Epidermal melanocyte (primary cell): ENCODE data around the gene ANKS1B.
"Not testable (repeated sequence)": the region's sequence is repeated elsewhere in the genome, so short reads cannot be mapped to it uniquely, and the experiment has no call there.

Experiments
- DNase-seq: peaks from one replicate; pipeline ENCODE4 v3.0.0; 2011; ENCODE audit warnings: low spot score; ENCODE audit not compliant: insufficient read length

ANKS1B gene

DNA sequence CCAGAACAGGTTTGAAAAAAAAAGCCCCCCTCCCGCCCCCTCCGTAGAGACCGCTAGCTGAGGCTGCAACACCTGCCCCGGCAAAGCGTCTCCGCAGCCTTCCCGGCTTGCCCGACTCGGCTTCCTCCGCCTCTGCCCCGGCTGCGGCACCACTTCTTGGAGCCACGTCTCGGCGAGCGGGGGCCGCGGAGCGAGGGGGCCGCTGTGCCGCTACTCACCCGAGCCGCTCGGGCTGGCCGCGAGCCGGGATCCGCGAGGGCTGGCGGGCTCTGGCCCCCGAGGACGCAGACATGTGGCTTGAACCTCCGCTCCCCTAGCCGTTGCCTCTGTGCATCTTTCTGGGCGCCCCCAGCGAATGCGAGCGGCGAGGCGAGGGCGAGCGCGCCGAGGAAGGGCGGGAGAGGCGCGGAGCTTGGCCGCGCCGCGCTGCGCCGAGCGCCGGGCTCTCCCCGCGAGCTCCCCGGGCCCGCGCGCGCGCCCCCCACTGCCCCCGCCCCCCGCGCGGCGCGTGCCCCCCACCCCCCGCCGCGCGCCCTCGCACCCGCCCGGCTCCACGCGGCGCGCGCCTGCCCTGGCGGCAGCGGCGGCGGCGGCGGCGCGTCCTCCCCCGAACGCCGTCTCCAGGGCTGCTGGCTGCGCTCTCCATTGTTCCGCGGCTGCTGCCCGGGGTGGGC, 1090.2 kb downstream of the ANKS1B start:
- no peak for DNase-seq

DNA sequence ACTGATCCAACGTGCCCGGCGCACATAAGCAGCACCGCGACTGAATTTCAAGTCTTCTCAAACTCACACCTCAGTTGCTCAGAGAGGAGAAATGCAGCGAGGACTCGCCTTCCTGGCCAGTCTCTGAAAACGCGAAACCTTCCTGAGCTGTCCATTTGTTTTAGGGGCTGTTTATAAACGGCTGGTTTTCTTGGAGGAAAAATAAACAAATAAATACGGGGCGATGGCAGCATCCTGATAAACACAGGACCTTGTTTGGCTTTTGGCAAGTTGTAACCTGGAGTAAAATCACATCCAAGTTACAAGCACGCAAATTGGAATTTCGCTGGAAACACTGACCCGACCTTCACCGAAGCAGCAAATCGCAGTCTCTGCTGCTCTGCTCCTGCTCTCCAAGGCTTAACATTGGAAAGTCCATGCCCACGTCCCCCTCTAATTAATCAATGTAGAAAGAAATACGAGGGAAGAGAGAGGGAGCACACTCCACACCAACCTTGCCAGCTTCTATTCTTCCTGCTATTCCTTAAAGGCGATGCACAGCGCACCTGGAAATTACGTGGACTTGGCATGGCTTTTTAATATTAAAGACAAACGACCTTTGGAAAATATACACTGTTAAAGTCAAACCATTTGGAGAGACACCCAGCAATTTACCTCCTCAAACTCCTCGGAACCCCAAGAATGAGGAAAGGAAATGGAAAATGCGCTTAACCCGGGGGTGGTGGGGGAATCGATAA, 1090.9 kb downstream of the ANKS1B start:
- DNase-seq: no peak

DNA sequence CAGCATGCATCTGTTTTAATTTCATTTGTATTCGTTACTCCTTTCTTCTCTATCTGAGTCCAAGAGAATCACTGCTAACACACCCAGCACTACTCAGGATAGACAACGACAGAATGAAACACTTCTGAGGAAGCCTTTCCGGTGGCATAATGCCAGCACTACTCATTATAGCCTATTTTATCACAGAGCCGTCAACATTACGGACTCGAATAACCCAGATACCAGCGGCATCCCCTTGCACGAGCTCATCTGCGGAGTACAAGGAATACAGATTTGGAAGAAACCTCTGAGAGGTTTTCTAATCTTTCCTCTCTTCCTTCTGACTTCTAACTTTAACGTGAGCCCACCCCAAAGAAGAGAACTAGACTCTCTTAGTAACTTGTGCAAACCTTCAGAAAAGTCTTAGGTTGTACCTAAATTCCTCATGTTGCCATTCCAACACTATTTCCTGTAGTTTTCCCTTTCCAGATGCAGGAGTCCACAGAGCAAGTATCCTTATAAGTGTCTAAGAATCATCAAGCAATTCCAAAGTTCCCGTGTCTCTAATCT, 1091.5 kb downstream of the ANKS1B start:
- DNase-seq: no peak

DNA sequence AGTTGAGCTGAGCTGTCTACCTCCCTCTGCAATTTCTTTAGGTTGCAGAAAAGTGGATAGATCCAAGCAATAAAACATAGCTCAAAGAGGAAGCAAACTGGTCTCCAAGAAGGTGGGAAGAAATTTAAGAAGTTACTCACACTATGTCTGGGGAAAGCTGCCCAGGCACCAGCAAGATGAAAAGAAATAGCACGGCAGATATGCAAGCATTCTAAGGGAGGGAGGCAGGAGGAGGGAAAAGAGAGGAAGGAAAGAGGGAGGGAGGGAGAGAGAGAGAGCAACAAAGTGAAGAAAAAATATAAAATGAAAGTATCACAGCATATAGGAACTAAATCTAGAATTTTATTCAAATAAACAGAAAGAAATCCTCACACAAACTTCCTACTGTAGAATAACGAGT, 1099.0 kb downstream of the ANKS1B start:
- DNase-seq: no peak

DNA sequence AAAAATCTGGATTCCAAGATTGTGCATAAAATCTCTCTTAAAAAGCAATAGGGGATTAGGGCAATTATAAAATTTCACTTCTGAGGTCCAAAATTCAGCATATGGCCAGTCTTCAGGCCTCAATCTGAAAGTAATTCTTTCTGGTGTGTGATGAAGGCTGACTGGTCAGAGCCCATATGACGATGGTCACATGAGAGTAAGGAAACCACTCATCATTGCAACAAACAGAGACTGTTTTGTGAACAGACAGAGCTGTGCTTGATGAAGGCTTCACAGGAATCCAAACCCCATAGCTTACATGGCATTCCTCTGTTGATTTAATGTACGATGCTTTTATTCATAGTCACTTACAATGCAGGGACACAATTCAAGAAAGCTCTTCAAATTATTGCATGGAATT, 1101.5 kb downstream of the ANKS1B start:
- DNase-seq: peak; percentile 75

GRCh38 chr12:98882526-98882925, 1102.2 kb downstream of the ANKS1B start:
- DNase-seq: no peak

DNA sequence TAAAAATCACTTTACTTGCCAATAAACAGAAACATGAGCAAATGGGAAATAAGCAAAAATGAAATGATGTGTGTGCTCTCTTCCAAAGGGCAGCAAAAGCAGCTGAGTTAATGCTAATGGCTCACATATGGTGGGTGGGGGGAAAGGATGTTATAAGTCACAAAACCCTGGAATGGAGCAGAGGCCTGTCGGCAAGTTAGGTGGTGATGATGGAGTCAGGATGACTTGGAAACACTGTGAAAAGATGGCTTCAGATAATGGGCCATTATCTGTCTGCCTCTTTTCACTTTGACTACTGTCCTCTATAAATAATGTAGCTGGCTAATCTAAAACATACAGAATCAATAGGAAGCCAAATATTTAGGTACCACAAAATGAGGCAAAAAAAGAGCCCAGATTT, 1111.0 kb downstream of the ANKS1B start:
- no peak for DNase-seq

DNA sequence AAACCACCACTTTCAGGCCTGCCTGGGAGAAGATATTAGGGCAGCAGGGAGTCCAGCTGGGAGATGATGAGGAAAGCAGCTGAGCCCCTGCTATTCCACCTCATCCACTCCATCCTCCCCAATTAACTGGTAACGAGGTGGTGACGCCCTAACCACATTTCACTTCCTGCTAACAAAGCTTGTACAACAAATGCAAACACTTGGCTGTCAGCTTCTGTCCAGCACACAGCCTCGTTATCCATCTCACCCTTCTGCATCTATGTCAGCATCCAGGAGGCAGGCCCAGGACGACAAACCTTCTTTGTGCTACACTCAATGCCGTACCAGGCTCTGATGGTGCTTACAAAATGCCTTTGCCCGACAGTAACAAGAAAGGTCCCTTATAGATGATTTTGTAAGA, 1114.2 kb downstream of the ANKS1B start:
- no peak for DNase-seq

DNA sequence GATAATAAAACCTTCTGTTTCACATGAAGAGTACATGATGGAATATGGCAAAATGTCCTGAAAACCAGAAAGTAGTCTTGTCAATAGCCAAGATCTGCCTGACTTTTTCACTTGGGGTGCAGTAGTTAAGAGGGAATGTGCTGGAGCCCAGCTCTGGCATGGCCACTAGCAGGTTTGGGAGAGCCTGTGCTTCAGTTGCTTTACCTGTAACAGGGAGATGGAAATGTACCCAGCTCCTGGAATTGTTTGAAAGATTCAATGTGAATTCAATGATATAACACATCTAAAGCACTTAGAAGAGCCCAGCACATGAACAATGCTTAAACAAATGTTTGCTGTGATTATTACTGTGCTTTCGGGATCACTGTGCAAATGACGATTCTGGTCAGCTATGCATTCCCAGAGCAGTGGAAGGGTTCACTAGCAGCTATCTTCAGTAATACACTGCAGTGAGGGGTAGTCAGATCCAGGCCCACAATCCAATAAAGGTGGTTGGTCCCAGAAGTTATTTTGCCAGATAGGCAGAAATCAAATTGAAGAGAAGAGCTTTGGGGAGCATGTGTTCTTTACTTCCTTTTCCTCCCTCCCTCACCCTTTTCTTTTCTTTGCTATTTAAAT, 1114.7 kb downstream of the ANKS1B start:
- DNase-seq: no peak

GRCh38 chr12:98868538-98868937, 1116.2 kb downstream of the ANKS1B start:
- no peak for DNase-seq

DNA sequence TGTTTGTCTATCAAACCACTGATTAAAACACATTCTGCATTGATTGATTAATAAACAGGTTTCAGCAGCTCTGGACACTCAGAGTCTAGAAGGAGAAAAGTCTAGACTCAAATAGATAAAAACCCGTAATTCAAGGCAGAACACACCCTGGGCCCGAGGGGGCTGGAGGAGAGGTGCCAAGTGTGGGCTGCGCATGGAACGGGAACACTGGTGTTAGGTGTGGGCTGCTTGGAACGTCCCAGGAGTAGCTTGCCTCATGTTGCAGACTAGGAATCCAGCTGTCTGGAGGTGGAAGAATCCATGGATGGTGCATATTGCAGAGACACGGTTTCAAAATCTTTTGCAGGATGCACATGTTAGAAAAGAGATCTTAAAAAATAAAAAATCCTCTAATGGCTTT, 1116.7 kb downstream of the ANKS1B start:
- no peak for DNase-seq

GRCh38 chr12:98864363-98864762, 1120.4 kb downstream of the ANKS1B start:
- no peak for DNase-seq

- DNase-seq: no peak
Observed at GRCh38 chr12:98863167-98863566, 1121.6 kb downstream of the ANKS1B start.

- no peak for DNase-seq
Observed at GRCh38 chr12:98861251-98861650, 1123.5 kb downstream of the ANKS1B start.

GRCh38 chr12:98856897-98857540, 1127.7 kb downstream of the ANKS1B start:
- DNase-seq: no peak

- DNase-seq: no peak
Observed at GRCh38 chr12:98852181-98852580, 1132.6 kb downstream of the ANKS1B start.

DNA sequence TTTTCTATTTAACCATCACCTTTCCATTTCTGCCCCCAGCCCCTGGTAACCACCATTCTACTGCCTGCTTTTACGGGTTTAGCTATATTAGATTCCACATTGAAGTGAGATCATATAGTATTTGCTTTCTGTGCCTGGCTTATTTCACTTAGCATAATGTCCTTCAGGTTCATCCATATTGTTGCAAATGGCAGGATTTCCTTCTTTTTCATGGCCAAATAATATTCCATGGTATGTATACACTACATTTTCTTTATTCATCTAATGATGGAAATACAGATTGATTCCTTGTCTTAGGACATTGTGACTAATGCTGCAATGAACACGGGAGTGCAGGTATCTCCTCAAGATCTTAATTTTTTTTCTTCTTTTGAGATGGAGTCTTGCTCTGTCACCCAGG, 1137.5 kb downstream of the ANKS1B start:
- DNase-seq: no peak

DNA sequence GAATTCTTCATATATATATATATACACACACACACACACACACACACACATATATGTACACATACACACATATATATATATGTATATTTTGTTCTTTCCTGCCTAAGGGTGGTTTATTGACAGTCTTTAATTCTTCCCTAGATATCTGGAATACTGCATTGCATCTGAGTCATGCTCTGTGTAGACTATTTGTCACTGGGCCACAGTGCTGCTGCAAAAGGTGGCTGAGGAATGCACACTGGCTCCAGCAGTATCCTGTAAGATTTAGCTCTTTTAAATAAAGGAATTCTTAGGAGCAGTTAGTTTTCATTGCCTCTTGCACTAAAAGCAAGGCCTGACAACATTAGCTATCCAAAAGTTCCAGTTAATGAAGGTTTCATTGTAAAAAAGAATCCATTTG, 1138.8 kb downstream of the ANKS1B start:
- DNase-seq: no peak

DNA sequence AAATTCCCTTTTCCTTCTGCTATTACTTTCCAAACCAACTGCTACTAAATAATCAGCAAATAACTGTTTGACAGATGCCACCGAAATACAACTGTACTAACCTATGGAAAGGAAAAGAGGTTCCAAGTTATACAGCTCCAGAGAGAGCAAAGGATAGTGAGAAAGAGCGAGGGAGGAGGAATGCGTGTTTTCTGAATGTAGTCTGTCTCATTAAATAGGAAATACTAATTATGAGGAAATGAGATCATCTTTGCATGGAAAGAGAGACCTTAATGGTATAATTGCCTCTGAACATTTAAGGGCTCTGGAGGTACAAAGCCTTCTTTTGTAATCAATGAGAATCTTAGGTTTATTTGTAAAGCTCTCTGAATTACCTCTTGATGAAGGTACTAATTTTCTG, 1144.4 kb downstream of the ANKS1B start:
- DNase-seq: no peak

GRCh38 chr12:98838231-98838647, 1146.5 kb downstream of the ANKS1B start:
- no peak for DNase-seq

DNA sequence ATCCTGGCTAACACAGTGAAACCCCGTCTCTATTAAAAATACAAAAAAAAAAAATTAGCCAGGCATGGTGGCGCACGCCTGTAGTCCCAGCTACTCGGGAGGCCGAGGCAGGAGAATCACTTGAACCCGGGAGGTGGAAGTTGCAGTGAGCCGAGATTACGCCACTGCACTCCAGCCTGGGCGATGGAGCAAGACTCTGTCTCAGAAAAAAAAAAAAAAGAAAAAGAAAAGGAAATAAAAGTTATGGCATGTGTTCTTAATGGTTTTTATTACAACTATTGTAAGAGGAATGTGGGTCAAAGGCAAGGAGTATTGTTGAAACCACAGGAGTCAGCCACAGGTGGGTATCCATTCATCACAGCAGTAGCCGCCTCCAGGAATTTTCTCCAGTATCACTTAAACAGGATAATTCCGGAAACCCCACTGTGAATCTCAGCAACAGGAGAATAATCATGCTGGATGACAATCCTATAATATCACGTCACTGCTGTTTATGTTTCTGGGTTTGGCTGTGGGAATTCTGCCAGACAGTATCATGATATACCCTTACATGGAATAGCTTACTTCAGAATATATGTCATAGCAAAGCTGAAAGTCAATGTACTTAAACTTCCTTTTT, 1147.5 kb downstream of the ANKS1B start:
- not testable (repeated sequence) for DNase-seq
